K562 (cell line): Measurements from ENCODE around the gene FUCA1. TPM values are rescaled to one million over a fixed set of nuclear protein-coding genes. Genes with fewer than 3 reads are reported as not detected.

Experiments used
- ATF3 ChIP-seq, 2 experiments: fragments of 450-650 bp in 1 of 2; sonication (generic) in 1 of 2; formaldehyde crosslinking in 1 of 2; IDR thresholded peaks in 1 of 2; conservative IDR thresholded peaks in 1 of 2; 2 replicates each; pipeline versions ENCODE4 v1.6.1 to v1.8.1; 2016 to 2023; ENCODE audit warnings: mild to moderate bottlenecking in 2 of 2, moderate library complexity in 2 of 2, inconsistent platforms in 1 of 2, missing genetic modification reagents in 1 of 2
- CHD1 ChIP-seq: fragments of 200-600 bp; sonication (generic); IDR thresholded peaks from one replicate; pipeline ENCODE4 v1.6.1; 2012; ENCODE audit warnings: mild to moderate bottlenecking, moderate library complexity, low read length, inconsistent platforms
- CREM ChIP-seq: IDR thresholded peaks from 2 replicates; pipeline ENCODE4 v1.6.1; 2014; ENCODE audit warnings: antibody characterized with exemption, low read depth
- DACH1 ChIP-seq: fragments of 450-650 bp; IDR thresholded peaks from 2 replicates; pipeline ENCODE4 v1.6.1; 2018; ENCODE audit not compliant: partially characterized antibody
- RAD51 ChIP-seq: fragments of 450-650 bp; IDR thresholded peaks from 2 replicates; pipeline ENCODE4 v1.7.1; 2016; ENCODE audit warnings: low read depth, mild to moderate bottlenecking, borderline replicate concordance
- ZBTB11 ChIP-seq, 3 experiments: fragments of 200-800 bp in 1 of 3; fragments of 250-450 bp in 1 of 3; fragments of 450-650 bp in 1 of 3; sonication (Bioruptor Pico) in 1 of 3; sonication (Bioruptor generic) in 1 of 3; formaldehyde crosslinking in 1 of 3; IDR thresholded peaks; 2 replicates each; pipeline versions ENCODE4 v1.6.1 to v1.8.0; 2016 to 2022; ENCODE audit warnings: mild to moderate bottlenecking in 2 of 3, missing genetic modification characterization in 2 of 3, missing compliant biosample characterization in 1 of 3, moderate library complexity in 1 of 3
- polyA plus RNA-seq, 8 experiments: library from polyadenylated mRNA; depleted of rRNA in 4 of 8; stranded (reverse) in 5 of 8; unstranded in 3 of 8; fragments of >200 nt; fragmentation: Nextera tagmentation in 2 of 8; fragmentation: Illumina TruSeq in 1 of 8; extraction: Ambion mirVana in 2 of 8; extraction: Trizol in 1 of 8; gene quantifications; 2 replicates each; pipeline versions ENCODE4 v1.2.1 to v1.2.3, GENCODE V29; 2011 to 2014; ENCODE audit warnings: inconsistent platforms in 1 of 8, missing spikeins in 1 of 8
- total RNA-seq, 7 experiments: library from RNA; depleted of rRNA in 6 of 7; stranded (reverse); fragments of >200 nt in 6 of 7; fragmentation: Illumina TruSeq in 2 of 7; extraction: Trizol in 2 of 7; gene quantifications; 2 replicates each; pipeline versions ENCODE4 v1.2.1 to v1.2.3, GENCODE V29; 2011 to 2021; ENCODE audit warnings: low replicate concordance in 1 of 7
- TF ChIP-seq, protein P1 (sequence below): sonication (generic); formaldehyde crosslinking; IDR thresholded peaks from 2 replicates; pipeline ENCODE4 v1.9.0; 2022; ENCODE audit warnings: mild to moderate bottlenecking, missing genetic modification reagents
- TF ChIP-seq, protein P2 (sequence below): fragments of 200-600 bp; sonication (generic); IDR thresholded peaks from one replicate; pipeline ENCODE4 v1.6.1; 2012; ENCODE audit warnings: mild to moderate bottlenecking, low read depth, low read length, inconsistent platforms

FUCA1 gene
- total and polyA plus RNA-seq, 9 of the 15 experiments (the other 6 are each of a cell fraction or from before 2014, with no cell fraction given): 7.0 to 20.5 (median 13.5) TPM

GRCh38 chr1:23799570-23800399, 68.3 kb downstream of the FUCA1 start (continued):
- TF ChIP-seq, protein P1, sequence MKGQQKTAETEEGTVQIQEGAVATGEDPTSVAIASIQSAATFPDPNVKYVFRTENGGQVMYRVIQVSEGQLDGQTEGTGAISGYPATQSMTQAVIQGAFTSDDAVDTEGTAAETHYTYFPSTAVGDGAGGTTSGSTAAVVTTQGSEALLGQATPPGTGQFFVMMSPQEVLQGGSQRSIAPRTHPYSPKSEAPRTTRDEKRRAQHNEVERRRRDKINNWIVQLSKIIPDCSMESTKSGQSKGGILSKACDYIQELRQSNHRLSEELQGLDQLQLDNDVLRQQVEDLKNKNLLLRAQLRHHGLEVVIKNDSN (CRISPR knock-in tag): peak; percentile 92
- TF ChIP-seq CHD1 (peak; percentile 86), ATF3 (IDR thresholded peaks at IDR 0.05) (peak; percentile 70), ATF3 (CRISPR knock-in tag; conservative IDR thresholded peaks at IDR 0.05) (no peak), ZBTB11 (CRISPR knock-in tag; IDR thresholded peaks at IDR 0.05) (peak in 1 of 3 experiments; percentile 65; a peak in 1 of 6 replicates), CREM (peak; percentile 25; the same call in 1 of the 2 replicates), RAD51 (peak; percentile 86), DACH1 (peak; percentile 89)
- TF ChIP-seq, protein P2, sequence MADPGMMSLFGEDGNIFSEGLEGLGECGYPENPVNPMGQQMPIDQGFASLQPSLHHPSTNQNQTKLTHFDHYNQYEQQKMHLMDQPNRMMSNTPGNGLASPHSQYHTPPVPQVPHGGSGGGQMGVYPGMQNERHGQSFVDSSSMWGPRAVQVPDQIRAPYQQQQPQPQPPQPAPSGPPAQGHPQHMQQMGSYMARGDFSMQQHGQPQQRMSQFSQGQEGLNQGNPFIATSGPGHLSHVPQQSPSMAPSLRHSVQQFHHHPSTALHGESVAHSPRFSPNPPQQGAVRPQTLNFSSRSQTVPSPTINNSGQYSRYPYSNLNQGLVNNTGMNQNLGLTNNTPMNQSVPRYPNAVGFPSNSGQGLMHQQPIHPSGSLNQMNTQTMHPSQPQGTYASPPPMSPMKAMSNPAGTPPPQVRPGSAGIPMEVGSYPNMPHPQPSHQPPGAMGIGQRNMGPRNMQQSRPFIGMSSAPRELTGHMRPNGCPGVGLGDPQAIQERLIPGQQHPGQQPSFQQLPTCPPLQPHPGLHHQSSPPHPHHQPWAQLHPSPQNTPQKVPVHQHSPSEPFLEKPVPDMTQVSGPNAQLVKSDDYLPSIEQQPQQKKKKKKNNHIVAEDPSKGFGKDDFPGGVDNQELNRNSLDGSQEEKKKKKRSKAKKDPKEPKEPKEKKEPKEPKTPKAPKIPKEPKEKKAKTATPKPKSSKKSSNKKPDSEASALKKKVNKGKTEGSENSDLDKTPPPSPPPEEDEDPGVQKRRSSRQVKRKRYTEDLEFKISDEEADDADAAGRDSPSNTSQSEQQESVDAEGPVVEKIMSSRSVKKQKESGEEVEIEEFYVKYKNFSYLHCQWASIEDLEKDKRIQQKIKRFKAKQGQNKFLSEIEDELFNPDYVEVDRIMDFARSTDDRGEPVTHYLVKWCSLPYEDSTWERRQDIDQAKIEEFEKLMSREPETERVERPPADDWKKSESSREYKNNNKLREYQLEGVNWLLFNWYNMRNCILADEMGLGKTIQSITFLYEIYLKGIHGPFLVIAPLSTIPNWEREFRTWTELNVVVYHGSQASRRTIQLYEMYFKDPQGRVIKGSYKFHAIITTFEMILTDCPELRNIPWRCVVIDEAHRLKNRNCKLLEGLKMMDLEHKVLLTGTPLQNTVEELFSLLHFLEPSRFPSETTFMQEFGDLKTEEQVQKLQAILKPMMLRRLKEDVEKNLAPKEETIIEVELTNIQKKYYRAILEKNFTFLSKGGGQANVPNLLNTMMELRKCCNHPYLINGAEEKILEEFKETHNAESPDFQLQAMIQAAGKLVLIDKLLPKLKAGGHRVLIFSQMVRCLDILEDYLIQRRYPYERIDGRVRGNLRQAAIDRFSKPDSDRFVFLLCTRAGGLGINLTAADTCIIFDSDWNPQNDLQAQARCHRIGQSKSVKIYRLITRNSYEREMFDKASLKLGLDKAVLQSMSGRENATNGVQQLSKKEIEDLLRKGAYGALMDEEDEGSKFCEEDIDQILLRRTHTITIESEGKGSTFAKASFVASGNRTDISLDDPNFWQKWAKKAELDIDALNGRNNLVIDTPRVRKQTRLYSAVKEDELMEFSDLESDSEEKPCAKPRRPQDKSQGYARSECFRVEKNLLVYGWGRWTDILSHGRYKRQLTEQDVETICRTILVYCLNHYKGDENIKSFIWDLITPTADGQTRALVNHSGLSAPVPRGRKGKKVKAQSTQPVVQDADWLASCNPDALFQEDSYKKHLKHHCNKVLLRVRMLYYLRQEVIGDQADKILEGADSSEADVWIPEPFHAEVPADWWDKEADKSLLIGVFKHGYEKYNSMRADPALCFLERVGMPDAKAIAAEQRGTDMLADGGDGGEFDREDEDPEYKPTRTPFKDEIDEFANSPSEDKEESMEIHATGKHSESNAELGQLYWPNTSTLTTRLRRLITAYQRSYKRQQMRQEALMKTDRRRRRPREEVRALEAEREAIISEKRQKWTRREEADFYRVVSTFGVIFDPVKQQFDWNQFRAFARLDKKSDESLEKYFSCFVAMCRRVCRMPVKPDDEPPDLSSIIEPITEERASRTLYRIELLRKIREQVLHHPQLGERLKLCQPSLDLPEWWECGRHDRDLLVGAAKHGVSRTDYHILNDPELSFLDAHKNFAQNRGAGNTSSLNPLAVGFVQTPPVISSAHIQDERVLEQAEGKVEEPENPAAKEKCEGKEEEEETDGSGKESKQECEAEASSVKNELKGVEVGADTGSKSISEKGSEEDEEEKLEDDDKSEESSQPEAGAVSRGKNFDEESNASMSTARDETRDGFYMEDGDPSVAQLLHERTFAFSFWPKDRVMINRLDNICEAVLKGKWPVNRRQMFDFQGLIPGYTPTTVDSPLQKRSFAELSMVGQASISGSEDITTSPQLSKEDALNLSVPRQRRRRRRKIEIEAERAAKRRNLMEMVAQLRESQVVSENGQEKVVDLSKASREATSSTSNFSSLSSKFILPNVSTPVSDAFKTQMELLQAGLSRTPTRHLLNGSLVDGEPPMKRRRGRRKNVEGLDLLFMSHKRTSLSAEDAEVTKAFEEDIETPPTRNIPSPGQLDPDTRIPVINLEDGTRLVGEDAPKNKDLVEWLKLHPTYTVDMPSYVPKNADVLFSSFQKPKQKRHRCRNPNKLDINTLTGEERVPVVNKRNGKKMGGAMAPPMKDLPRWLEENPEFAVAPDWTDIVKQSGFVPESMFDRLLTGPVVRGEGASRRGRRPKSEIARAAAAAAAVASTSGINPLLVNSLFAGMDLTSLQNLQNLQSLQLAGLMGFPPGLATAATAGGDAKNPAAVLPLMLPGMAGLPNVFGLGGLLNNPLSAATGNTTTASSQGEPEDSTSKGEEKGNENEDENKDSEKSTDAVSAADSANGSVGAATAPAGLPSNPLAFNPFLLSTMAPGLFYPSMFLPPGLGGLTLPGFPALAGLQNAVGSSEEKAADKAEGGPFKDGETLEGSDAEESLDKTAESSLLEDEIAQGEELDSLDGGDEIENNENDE: no peak
